H1 (cell line): ENCODE data around the gene ZNF23. TPM values are rescaled to one million over a fixed set of nuclear protein-coding genes. Genes with fewer than 3 reads are reported as not detected.

Experiments
- GABPA ChIP-seq: IDR thresholded peaks from 2 replicates; pipeline ENCODE4 v1.6.1; 2011; ENCODE audit warnings: mild to moderate bottlenecking, low read length, moderate library complexity, borderline replicate concordance; ENCODE audit not compliant: insufficient read depth
- JUND ChIP-seq: IDR thresholded peaks from 2 replicates; pipeline ENCODE4 v1.6.1; 2011; ENCODE audit warnings: mild to moderate bottlenecking, improper control_type of control experiment, low read length
- RXRA ChIP-seq: IDR thresholded peaks from 2 replicates; pipeline ENCODE4 v1.6.1; 2011; ENCODE audit warnings: low read depth, mild to moderate bottlenecking, low read length, moderate library complexity; ENCODE audit not compliant: insufficient read depth
- SIN3A ChIP-seq, 2 experiments: IDR thresholded peaks in 1 of 2; conservative IDR thresholded peaks in 1 of 2; 2 replicates each; pipeline ENCODE4 v1.6.1; 2011 to 2012; ENCODE audit warnings: low read length in 2 of 2, improper control_type of control experiment in 1 of 2, low read depth in 1 of 2, mild to moderate bottlenecking in 1 of 2
- polyA plus RNA-seq, 7 experiments: library from polyadenylated mRNA; depleted of rRNA in 3 of 7; stranded (reverse) in 5 of 7; unstranded in 2 of 7; fragments of >200 nt in 5 of 7; fragments of 200-250 nt in 2 of 7; gene quantifications; 1 replicate in 5 of 7; 2 replicates in 1 of 7; 4 replicates in 1 of 7; pipeline versions ENCODE4 v1.2.1 to v1.2.3, GENCODE V29; 2011 to 2013; ENCODE audit warnings: missing spikeins in 2 of 7, mixed read lengths in 2 of 7
- total RNA-seq: library from RNA; stranded (reverse); fragmentation: NEBNext Ultra II Directional; extraction: Animal tissue kit (Norgen Biotek cat#: 25700); gene quantifications from 2 replicates; pipeline ENCODE4 v1.2.1, GENCODE V29; 2021

Gene ZNF23
- total and polyA plus RNA-seq, 2 of the 8 experiments (the other 6 are each of a cell fraction or from before 2014, with no cell fraction given): 2.4 to 10.2 TPM

DNA sequence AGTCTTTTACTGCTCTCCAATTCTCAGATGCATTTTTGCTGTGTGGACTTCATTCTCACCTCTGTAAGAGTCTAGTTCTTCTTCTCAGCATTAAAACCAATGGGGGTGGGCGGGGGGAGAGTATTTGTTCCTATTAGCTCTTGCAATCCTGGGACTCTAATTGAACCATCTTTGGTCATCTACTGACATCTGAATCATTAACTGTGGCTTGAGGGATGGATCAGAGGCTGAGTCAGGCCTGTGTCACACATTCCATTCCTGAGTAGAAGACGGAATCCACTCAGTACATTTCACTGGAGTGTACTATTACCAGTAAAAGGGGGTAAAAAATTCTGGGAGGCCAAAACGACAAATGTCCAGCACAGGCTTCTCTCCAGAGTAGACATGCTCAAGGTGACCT is 12.8 kb upstream of the ZNF23 start (continued):
- TF ChIP-seq GABPA (no peak), JUND (no peak), RXRA (no peak), SIN3A (conservative IDR thresholded peaks at IDR 0.05 in 1 of 2, IDR thresholded peaks at IDR 0.05 in 1 of 2; ENCODE audit: low read depth in 1 of 2, low read length in 2 of 2) (no peak)
